ENCODE results near the gene GPC6. TPM values are rescaled to one million over a fixed set of nuclear protein-coding genes. Genes with fewer than 3 reads are reported as not detected.

GPC6 gene
- total and polyA plus RNA-seq, 9 of the 15 experiments (the other 6 are each of a cell fraction or from before 2014, with no cell fraction given), result under 0.01 to 0.20 (median 0.01) TPM; not detected in 4

- TF ChIP-seq RBM15 (IDR thresholded peaks at IDR 0.05; ENCODE audit: insufficient read depth, low read length) (no peak), ZNF76 (CRISPR knock-in tag; IDR thresholded peaks at IDR 0.05; ENCODE audit: borderline replicate concordance) (no peak)
Measured at GRCh38 chr13:93254775-93255174, 28.2 kb downstream of the GPC6 start (continued).

GRCh38 chr13:93256998-93257397 is 30.4 kb downstream of the GPC6 start:
- no peaks in the 10 kb centered on the region for H3K36me3 ChIP-seq (ENCODE audit: control insufficient read depth, insufficient read depth, low read length)
- no peaks in the 10 kb centered on the region for H4K20me1 ChIP-seq (replicated peaks; ENCODE audit: control insufficient read depth, insufficient read depth, low read length)
- no peak overlapping the region for H3K4me3 ChIP-seq
- no TSS peak for BruUV-seq (replicated peaks)
- H3K27me3 ChIP-seq (ENCODE audit: control insufficient read depth in 2 of 2, insufficient read depth in 2 of 2, low read length in 2 of 2), result no peaks in the 10 kb centered on the region
- H3K4me2 ChIP-seq (ENCODE audit: insufficient read depth, low read length), result no peak overlapping the region
- FAIRE-seq (no peak), DNase-seq (ENCODE audit: extremely low read depth in 1 of 4, low spot score in 3 of 4) (no peak), ATAC-seq (no peak)
- no peak overlapping the region for H2AFZ ChIP-seq (ENCODE audit: low read depth, low read length)
- no peaks in the 10 kb centered on the region for H3K9me1 ChIP-seq (ENCODE audit: control insufficient read depth, insufficient read depth, low read length)
- in situ Hi-C loops (cut with MboI) (no loop called here), intact Hi-C loops (cut with micrococcal nuclease) (no loop called here)
- no peaks in the 10 kb centered on the region for H3K79me2 ChIP-seq (ENCODE audit: control insufficient read depth, insufficient read depth, low read length)
- ChIA-PET CTCF (ENCODE audit: low intra/inter-chr PET ratio) (no interaction called here), POLR2A (interaction anchor here (1.9 to 5.4 kb wide), 4 partner anchors 7 to 20 kb away, joined by 6 to 28 read pairs (median 18); no protein-coding TSS in a partner anchor)
- no peaks in the 10 kb centered on the region for H3K4me1 ChIP-seq (replicated peaks in 1 of 2; ENCODE audit: control insufficient read depth in 2 of 2, insufficient read depth in 2 of 2, low read length in 2 of 2)
- WGBS (ENCODE audit: insufficient coverage, low coverage, missing lambda C conversion rate), result 2% methylated on average over 2 of the region's 2 CpGs
- no peak overlapping the region for H3K27ac ChIP-seq (ENCODE audit: extremely low read depth, low read depth, low read length)
- H3K9me3 ChIP-seq (replicated peaks; ENCODE audit: control insufficient read depth, insufficient read depth, low read depth, low read length), result no peaks in the 10 kb centered on the region
- no peak overlapping the region for H3K9ac ChIP-seq (ENCODE audit: insufficient read depth in 1 of 2, low read depth in 2 of 2, low read length in 2 of 2)
- TF ChIP-seq IRF2 (CRISPR knock-in tag; IDR thresholded peaks at IDR 0.05) (peak; percentile 63; the same call in 1 of the 2 replicates), COPS2 (conservative IDR thresholded peaks at IDR 0.05) (no peak), SNIP1 (IDR thresholded peaks at IDR 0.05; ENCODE audit: low read depth) (no peak), HMGN3 (IDR thresholded peaks at IDR 0.05; ENCODE audit: borderline replicate concordance, extremely low read depth, insufficient read length, low read depth, low read length) (no peak), ZBTB40 (IDR thresholded peaks at IDR 0.05) (no peak), ZBTB40 (CRISPR knock-in tag; IDR thresholded peaks at IDR 0.05) (0 out of 2 replicates have a peak, but pooled peaks have one; percentile 9), ZNF740 (CRISPR knock-in tag; IDR thresholded peaks at IDR 0.05) (no peak), ZNF740 (tag; IDR thresholded peaks at IDR 0.05) (no peak), GTF2B (IDR thresholded peaks at IDR 0.05; ENCODE audit: extremely low read depth, insufficient read length) (no peak)
